ENCODE data around the gene PHLPP1.

DNA sequence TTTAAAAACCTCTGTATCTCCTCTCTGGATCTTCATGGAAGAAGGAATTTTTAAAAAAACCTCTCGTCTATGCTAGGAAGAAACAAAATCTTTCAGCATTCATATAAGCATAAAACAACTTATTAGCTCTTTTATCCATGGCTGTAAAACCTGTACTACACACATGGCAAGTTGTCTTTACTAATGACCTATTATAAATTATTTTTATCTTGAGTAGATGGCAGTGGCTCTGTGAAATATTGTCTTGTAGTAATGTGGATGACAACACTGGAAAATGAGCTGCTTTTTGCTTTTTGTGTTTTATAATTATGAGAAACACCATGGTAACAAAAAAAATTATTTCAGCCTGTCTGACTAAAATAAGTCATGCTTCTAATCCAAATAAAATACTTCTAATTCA, 18.9 kb downstream of the PHLPP1 start:
- TF ChIP-seq, protein P1, sequence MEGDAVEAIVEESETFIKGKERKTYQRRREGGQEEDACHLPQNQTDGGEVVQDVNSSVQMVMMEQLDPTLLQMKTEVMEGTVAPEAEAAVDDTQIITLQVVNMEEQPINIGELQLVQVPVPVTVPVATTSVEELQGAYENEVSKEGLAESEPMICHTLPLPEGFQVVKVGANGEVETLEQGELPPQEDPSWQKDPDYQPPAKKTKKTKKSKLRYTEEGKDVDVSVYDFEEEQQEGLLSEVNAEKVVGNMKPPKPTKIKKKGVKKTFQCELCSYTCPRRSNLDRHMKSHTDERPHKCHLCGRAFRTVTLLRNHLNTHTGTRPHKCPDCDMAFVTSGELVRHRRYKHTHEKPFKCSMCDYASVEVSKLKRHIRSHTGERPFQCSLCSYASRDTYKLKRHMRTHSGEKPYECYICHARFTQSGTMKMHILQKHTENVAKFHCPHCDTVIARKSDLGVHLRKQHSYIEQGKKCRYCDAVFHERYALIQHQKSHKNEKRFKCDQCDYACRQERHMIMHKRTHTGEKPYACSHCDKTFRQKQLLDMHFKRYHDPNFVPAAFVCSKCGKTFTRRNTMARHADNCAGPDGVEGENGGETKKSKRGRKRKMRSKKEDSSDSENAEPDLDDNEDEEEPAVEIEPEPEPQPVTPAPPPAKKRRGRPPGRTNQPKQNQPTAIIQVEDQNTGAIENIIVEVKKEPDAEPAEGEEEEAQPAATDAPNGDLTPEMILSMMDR (conservative IDR thresholded peaks at IDR 0.05; ENCODE audit: low read depth in 2 of 2), result no peak
- TF ChIP-seq REST (IDR thresholded peaks at IDR 0.05; ENCODE audit: unreplicated experiment), result no peak
- TF ChIP-seq STAT1 (IDR thresholded peaks at IDR 0.05; ENCODE audit: unreplicated experiment), result no peak
- no peak for TF ChIP-seq EZH2 (IDR thresholded peaks at IDR 0.05; ENCODE audit: low read depth, unreplicated experiment)
